Effector CD4-positive, alpha-beta T cell (primary cell): Measurements from ENCODE around the gene ZNF484.
"Not testable (repeated sequence)": the region's sequence is repeated elsewhere in the genome, so short reads cannot be mapped to it uniquely, and the experiment has no call there.

Source experiments
- DNase-seq: peaks from one replicate; pipeline ENCODE4 v3.0.0-alpha.2; 2020
- total RNA-seq: gene quantifications from one replicate; lab custom pipeline; 2026; lab: John Stamatoyannopoulos, UW

The ZNF484 gene
- total RNA-seq = 38.8 reads per million, percentile 62 among the genes with 10 or more reads in this experiment

DNA sequence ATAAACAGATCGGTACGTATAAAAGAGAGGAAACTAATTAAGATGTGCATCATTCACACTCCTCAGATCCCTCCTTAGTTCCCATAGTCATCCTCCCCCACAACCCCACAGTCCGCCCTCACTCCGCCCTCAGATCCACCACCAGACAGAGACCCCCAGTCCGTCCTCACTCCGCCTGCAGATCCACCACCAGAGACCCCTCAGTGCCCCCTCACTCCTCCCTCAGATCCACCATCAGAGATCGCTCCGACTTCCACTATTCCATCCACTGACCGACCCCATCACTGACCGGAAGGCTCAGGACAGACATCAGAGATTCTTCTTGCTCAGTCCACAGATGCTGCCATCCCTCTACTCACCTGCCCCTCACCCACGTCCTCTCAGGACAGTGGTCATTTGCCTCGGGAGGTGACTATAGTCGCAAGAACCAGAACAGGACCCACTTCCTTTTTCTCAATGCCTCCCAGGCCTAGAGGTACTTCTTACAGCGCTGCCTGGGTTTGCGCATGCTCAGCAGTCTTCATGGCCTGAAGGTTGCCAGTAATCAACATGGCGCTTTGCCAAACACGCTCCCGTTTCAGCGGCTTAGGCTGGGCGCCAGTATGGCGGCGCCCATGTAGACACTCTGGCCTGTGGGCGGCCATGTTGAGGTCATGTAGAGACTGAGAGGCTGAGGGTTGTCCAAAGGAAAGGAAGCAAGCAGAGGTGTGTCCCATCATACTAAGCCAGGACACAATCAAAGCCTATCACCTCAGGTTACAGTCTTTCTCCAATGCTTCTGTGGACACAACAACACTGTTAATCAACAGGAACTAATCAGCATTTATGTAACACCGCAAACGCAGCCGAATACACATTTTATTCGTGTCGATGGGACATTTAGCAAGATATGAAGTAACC is at the start of gene ZNF484:
Gene ZNF484 (minus strand): TSS at position 508 of the 900 bp plus-strand sequence. CDS start 3,009 bp downstream, outside the sequence.
- peak; percentile 98 for DNase-seq

DNA sequence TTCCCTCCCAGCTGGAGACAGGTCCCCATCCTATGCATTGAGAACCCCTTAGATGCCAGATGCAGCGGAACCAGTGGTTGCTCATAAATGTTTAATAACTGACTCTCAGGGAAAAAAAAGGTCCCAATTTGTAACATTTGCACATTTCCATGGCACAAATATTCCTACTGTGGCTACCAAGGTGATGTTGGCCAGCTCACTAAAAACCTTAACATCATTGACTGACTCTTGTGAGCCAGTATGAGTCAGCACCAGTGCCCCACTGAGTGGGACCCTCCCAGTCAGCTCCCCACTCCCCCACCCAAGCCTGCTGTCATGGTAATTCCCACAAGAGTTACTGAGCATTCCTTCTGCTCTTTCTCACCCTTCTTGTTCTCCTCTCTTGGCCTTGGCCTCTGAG is 42.6 kb upstream of the ZNF484 start:
- no peak for DNase-seq

DNA sequence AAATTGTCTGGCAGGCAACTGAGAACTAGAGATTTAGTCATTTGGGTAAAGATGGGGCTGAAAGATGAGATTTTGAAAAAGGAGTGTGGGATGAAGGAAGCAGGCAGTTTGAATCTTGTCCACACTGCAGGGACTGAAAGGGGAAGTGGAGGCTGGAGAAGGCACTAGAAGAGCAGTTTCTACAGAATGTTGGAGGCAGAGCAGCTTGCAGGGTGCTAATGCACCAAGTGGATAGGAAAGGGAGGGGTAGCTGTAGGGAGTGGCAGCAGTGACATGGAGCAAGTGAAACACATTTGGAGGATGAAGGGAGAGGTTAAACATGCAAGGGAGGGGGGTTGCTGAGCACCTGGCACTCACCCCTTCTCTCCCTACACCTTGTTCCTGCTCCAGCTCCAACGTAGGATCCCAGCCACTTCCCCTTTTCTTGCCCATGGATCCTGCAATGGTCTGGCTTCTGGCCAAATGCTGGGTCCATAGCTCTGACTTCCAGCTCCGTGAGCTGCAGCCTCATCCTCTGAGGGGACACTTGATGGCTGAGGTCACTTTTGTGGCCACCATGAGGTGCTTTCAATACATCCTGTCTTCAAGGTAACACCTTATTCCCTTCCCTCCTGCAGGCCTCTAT is 39.5 kb upstream of the ZNF484 start:
- no peak for DNase-seq

DNA sequence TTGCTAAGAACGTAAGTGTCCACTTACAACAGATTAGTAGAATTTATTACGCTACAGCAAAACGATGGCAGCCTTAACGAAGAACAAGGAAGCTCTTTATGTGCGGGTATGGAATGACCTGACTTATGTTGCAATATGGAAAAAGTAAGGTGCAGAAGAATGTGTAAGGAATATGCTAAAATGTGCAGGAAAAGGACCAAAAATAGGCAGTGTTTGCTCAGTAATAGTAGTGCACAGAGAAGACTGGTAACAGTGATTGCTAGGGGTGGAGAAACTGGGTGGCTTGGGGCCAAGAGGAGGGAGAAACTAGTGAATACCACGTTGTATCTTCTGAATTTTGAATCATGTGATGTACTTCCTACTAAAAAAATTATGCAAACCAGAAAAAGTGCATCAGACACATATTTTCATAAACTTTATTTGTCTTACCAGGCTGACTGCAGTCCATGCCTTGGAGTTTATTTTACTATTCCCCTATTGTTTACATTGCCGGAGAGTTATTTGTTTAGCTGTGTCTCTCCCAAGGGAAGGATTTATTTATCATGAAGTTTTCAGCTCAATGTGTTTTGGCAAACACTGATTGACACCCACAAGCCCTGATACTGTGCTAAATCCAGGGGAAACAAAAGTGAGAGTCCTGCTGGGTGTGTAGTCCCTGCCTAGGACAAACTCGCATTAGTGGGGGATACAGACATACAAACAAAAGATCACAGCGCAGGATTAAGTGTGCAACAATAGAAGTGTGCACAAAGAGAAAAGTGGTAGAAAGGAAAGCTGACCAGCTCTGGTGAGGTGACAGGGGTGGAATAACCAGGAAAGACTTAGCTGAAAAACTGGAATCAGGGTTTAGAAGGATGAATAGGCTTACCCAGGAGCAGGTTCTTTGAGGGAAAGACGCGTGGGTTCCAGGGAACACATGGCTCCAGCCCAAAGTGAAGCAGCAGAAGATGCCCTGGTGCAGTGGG is 34.0 kb upstream of the ZNF484 start:
- no peak for DNase-seq

DNA sequence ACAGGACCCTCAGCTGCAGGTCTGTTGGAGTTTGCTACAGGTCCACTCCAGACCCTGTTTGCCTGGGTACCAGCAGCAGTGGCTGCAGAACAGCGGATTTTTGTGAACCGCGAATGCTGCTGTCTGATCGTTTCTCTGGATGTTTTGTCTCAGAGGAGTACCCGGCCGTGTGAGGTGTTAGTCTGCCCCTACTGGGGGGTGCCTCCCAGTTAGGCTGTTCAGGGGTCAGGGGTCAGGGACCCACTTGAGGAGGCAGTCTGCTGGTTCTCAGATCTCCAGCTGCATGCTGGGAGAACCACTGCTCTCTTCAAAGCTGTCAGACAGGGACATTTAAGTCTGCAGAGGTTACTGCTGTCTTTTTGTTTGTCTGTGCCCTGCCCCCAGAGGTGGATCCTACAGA is 27.3 kb upstream of the ZNF484 start:
- DNase-seq = not testable (repeated sequence)

DNA sequence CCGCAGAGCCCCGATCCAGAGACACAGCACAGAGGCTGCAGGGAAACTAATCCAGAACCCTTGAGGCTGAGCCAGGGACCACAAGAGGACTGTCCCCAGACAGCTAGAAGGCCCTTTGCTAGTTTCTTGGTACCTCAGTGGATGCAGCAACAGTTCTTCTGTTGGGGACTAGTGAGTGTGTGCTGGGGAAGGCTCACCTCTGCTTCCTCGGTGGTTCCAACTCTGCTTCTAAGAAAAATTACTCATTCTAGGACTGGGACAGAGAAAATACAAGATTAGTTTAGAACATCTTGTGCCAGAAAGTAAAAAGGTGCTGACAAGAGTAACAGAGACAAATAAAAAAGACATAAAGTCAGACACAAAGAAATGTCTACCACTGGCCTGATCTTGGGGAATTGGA is 19.5 kb upstream of the ZNF484 start:
- DNase-seq = no peak

- DNase-seq = no peak
These were observed 18.1 kb upstream of the ZNF484 start for GRCh38 chr9:92895812-92896436.

- DNase-seq = no peak
These were observed 17.0 kb upstream of the ZNF484 start for GRCh38 chr9:92894711-92895362.

DNA sequence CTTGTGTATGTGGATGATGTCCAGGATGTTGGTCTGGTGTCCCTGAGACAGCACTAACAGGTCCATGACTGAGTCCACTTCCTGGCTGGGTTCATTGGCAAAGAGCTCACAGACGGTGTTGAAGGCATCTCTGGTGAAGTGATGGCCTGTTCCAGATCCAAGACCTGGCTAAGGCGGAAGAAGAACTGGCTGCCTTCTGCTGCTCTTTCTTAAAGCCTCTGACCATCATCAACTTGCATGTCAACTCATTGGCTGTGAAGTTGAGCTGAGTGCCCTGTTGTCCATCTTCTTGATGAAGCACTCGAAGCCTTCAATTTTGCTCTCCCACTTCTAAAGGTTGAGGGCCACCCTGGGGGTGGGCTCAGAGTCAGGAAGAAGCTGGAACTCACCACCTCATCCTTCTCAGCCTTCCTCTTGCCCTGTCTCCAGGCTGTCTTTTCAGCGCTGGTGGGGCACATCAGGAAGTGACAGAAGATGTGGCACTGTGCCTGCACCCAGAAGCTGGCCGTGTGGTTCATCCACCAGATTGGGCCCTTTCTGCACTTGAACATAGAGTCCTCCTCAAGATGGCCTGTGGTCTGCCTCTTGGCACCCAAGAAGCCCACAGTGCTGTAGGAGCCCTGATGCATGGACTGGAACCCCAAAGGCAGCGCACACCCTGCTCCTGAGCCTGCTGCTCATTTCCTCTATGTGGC is 16.2 kb upstream of the ZNF484 start:
- not testable (repeated sequence) for DNase-seq

- not testable (repeated sequence) for DNase-seq
These were observed 14.4 kb upstream of the ZNF484 start for GRCh38 chr9:92892276-92892675.

DNA sequence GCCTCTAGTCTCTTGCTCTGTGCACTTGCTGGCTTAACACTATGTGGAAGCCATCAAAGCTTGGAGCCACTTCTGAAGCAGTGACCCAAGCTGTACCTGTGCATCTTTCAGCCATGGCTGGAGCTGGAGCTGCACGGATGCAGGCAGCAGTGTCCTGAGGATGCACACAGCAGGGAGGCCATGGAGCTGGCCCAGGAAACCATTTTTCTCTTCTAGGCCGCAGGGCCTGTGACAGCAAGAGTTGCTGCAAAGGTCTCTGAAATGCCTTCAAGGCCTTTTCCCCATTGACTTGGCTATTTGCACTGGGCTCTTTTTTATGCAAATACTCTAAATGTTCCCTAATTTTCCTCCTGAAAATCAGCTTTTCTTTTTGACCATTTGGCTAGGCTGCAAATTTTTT is 12.9 kb upstream of the ZNF484 start:
- no peak for DNase-seq

DNA sequence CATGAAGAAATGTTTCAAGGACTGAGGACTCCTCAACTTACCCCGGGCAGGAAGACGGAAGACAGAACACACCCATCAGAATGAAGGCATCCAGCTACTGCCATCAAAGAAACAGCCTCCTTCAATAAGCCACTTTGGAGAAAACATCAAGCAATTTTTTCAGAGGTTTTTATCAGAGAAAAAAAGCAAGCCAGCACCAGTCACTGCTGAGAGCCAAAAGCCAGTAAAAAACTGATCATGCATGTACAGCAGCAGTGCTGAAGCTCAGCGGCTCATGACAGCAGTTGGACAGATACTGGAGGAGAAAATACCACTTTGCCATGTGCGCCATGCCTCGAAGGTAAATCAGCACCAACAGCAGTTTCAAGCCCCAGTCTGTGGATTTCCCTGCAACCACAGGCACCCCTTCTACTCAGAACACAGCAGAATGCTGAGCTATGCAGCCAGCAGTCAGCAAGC is 10.1 kb upstream of the ZNF484 start:
- DNase-seq = no peak

DNA sequence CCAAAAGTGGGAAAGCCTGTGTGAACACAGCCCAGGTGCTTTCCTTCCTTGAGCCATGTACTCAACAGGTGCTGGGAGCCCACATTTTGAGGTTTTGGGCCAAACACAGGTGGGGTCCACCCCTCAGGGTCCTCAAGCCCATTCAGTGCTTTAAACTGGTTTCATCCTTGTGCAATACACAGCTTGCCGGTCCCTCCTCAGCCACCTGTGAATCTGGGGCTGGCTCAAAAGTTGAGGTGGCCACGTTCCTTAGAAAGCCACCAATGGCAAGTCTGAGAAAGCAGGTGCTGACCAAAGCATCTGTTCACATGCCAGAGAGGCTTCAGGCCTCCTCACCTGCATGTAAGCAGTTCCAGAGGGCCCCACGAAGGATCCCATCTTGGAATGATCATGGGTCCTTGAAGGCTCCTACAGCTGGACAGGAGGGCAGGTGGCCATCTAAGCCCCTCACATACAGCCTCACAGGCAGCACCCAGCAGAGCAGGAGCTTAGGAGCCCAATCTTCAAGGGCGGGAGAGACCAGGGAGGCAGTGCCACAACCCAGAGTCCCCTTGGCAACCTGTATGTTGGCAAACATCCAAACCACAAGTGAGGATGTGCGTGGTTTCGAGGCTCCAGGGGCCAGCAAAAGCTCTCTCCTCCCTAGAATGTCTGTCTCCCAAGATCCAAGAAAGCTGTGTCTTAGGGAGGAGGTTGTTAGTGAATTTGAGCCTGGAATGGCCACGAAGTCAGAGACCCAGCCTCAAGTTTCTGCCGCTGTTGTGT is 9.2 kb upstream of the ZNF484 start:
- DNase-seq = peak; percentile 10

GRCh38 chr9:92883666-92884405 is 6.0 kb upstream of the ZNF484 start:
- DNase-seq = not testable (repeated sequence)

GRCh38 chr9:92882276-92882675 is 4.4 kb upstream of the ZNF484 start:
- DNase-seq = no peak

GRCh38 chr9:92875373-92875772 is 2.5 kb downstream of the ZNF484 start:
- DNase-seq = no peak

DNA sequence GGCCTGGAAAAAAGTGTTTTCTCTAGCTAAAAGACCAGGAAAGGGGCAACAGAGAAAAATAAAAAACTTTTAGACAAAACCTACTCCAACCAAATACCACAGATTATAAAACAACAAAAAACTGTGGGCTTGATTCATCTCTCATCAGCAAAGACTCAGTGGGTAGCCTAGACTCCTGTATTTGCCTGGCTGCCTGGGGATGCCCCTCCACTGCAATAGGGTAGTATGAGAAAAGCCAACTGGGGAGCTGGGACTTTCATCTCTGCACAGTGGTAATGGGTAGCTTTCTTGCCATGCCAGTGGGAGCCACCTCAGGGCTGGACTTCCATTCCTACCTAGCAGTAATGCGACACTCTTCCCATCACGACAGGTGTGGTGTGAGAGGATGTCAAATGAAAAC is 7.5 kb downstream of the ZNF484 start:
- DNase-seq = no peak

DNA sequence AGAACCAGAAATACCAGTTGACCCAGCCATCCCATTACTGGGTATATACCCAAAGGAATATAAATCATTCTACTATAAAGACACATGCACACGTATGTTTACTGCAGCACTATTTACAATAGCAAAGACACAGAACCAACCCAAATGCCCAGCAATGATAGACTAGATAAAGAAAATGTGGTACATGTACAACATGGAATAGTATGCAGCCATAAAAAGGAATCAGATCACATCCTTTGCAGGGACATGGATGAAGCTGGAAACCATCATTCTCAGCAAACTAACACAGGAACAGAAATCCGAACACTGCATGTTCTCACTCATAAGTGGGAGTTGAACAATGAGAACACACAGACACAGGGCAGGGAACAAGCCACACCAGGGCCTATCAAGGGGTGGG is 11.2 kb downstream of the ZNF484 start:
- not testable (repeated sequence) for DNase-seq

DNA sequence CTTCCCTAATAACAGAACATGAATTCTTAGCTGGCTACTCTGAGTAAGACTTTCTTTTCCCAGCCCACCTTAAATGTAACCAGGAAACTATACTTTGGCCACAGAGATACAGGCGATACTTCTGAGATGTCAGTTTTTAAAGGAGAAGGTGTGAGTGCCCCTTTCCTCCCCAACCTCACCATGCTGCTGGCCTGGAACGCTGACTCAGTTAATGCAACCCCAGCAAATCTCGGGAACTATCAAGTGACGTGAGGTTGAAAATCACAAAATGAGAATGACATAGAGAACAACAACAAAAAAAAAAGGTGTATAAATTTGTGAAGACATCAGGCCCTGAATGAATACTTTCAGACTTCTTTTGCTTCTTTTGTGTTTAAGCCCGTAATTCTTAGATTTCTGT is 13.7 kb downstream of the ZNF484 start:
- no peak for DNase-seq

DNA sequence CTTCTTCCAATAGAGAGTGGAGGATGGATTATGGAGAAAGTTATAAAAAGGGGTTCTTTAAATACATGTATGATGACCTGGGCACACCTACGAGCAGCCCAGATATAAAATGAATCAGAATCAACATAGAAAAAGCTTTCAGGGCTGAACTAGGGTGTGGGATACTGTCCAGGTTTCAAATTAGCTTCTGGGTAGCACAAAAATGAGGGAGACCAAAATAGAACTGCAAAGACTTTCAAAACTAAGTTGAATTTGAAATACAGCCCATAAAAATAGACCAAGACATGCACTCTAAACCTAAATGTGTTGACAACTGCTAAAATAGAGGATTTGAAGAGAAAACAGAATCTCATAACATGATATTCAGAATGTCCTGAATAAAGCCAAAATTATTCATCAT is 17.0 kb downstream of the ZNF484 start:
- no peak for DNase-seq
